Vagina (tissue), 2 donors: ENCODE measurements around the gene TNFRSF18. TPM values are rescaled to one million over a fixed set of nuclear protein-coding genes. Genes with fewer than 3 reads are reported as not detected.

Source experiments
- DNase-seq, 2 donors: peaks; one replicate each; pipeline ENCODE4 v3.0.0-alpha.2; 2017; ENCODE audit errors: extremely low spot score in 2 of 2
- H3K27ac ChIP-seq: fragments of 200-600 bp; sonication (generic); one replicate; pipeline ENCODE4 v1.5.1; 2019
- H3K27me3 ChIP-seq: fragments of 200-600 bp; sonication (generic); one replicate; pipeline ENCODE4 v1.5.1; 2019
- H3K36me3 ChIP-seq, 2 donors: fragments of 200-600 bp; sonication (generic); one replicate each; pipeline ENCODE4 v1.5.1; 2017 to 2019
- H3K4me1 ChIP-seq: fragments of 200-600 bp; sonication (generic); one replicate; pipeline ENCODE4 v1.5.1; 2019
- H3K4me3 ChIP-seq, 2 donors: fragments of 200-600 bp; sonication (generic); 1 replicate in 1 of 2; 2 replicates in 1 of 2; pipeline ENCODE4 v1.5.1; 2016 to 2019
- H3K9me3 ChIP-seq: fragments of 200-600 bp; sonication (generic); one replicate; pipeline ENCODE4 v1.5.1; 2019
- POLR2A ChIP-seq, 2 donors: fragments of 450-650 bp; IDR thresholded peaks; one replicate each; pipeline ENCODE4 v1.6.1; 2017; ENCODE audit warnings: antibody characterized with exemption in 2 of 2, mild to moderate bottlenecking in 2 of 2, moderate library complexity in 2 of 2
- POLR2AphosphoS5 ChIP-seq, 2 donors: sonication (generic); formaldehyde crosslinking; IDR thresholded peaks; one replicate each; pipeline ENCODE4 v1.9.0; 2017; ENCODE audit warnings: antibody characterized with exemption in 2 of 2, mild to moderate bottlenecking in 2 of 2, low read depth in 1 of 2; ENCODE audit not compliant: insufficient read depth in 1 of 2
- intact Hi-C: fragments of 100-400 bp; cut with DNase I; formaldehyde crosslinking; loops from one replicate; pipeline ENCODE4 v1.15.1; 2023
- total RNA-seq: library from RNA; depleted of rRNA; stranded (reverse); fragments of >200 nt; gene quantifications from one replicate; pipeline ENCODE4 v1.2.3, GENCODE V29; 2016
- TF ChIP-seq, protein P1 (sequence below), 3 experiments: fragments of 450-650 bp in 2 of 3; fragments of 200-600 bp in 1 of 3; sonication (generic) in 1 of 3; IDR thresholded peaks; one replicate each; pipeline ENCODE4 v1.5.1; 2017 to 2019; ENCODE audit warnings: antibody characterized with exemption in 3 of 3, mild to moderate bottlenecking in 2 of 3, moderate library complexity in 2 of 3

Gene TNFRSF18
- total RNA-seq, 1 donor from 2014 or later = 4.4 TPM

DNA sequence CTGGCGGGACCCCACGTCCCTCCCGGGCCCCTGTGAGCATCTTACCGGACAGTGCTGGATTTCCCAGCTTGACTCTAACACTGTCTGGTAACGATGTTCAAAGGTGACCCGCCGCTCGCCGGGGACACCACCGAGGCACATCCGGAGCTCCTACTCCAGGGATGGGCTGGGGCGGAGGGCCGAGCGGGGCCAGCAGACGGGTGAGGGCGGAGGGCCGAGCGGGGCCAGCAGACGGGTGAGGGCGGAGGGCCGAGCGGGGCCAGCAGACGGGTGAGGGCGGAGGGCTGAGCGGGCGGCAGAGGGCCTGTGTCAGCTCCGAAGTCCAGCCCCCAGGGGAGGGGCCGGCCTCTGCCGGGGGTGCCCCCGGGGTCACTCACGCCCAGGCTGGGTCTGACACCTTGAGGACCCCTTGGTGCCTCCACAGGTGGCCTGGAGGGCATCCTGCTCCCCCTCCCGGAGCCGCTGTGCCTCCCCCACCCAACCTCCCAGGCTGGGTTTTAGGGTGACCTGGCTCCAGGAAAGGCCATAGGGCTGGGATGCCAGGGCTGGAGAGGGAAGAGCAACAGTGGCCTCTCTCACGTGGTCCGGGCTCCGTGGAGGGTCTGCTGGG lies 38.4 kb downstream of the TNFRSF18 start:
- H3K4me1 ChIP-seq = peaks cover 14% of the 10 kb centered on the region
- H3K4me3 ChIP-seq = no peak overlapping the region
- H3K36me3 ChIP-seq = no peaks in the 10 kb centered on the region
- intact Hi-C loops = no loop called here
- H3K27me3 ChIP-seq = no peaks in the 10 kb centered on the region
- no peak for DNase-seq
- no peak for TF ChIP-seq POLR2A (IDR thresholded peaks at IDR 0.05)
- no peak for TF ChIP-seq POLR2AphosphoS5 (IDR thresholded peaks at IDR 0.05; ENCODE audit: insufficient read depth in 1 of 2, low read depth in 1 of 2)
- TF ChIP-seq, protein P1, sequence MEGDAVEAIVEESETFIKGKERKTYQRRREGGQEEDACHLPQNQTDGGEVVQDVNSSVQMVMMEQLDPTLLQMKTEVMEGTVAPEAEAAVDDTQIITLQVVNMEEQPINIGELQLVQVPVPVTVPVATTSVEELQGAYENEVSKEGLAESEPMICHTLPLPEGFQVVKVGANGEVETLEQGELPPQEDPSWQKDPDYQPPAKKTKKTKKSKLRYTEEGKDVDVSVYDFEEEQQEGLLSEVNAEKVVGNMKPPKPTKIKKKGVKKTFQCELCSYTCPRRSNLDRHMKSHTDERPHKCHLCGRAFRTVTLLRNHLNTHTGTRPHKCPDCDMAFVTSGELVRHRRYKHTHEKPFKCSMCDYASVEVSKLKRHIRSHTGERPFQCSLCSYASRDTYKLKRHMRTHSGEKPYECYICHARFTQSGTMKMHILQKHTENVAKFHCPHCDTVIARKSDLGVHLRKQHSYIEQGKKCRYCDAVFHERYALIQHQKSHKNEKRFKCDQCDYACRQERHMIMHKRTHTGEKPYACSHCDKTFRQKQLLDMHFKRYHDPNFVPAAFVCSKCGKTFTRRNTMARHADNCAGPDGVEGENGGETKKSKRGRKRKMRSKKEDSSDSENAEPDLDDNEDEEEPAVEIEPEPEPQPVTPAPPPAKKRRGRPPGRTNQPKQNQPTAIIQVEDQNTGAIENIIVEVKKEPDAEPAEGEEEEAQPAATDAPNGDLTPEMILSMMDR (IDR thresholded peaks at IDR 0.05) = no peak
- no peak overlapping the region for H3K27ac ChIP-seq
- H3K9me3 ChIP-seq = no peaks in the 10 kb centered on the region

DNA sequence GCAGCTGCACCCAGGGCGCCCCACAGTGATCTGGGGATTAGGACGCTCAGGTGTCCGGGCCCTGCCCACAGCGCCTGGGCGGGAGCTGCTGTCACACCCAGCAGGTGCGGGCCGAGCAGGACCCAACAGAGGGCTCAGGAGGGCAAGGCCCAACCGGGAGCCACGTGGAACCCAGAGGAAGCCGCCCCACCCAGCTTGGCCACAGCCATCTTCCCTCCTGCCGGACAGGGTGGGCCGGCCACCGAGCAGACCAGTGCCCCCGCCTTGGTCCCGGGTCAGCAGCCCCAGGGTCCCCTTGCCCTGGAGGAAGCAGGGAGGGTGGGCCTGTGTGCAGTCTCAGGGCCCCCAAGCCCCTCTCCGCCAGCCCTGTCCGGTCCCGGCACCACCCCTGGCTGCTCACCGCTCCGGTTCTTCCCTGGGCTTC lies 39.0 kb downstream of the TNFRSF18 start:
- Histone ChIP-seq H3K4me3 (no peak overlapping the region), H3K4me1 (peaks cover 14% of the 10 kb centered on the region), H3K27me3 (no peaks in the 10 kb centered on the region)

DNA sequence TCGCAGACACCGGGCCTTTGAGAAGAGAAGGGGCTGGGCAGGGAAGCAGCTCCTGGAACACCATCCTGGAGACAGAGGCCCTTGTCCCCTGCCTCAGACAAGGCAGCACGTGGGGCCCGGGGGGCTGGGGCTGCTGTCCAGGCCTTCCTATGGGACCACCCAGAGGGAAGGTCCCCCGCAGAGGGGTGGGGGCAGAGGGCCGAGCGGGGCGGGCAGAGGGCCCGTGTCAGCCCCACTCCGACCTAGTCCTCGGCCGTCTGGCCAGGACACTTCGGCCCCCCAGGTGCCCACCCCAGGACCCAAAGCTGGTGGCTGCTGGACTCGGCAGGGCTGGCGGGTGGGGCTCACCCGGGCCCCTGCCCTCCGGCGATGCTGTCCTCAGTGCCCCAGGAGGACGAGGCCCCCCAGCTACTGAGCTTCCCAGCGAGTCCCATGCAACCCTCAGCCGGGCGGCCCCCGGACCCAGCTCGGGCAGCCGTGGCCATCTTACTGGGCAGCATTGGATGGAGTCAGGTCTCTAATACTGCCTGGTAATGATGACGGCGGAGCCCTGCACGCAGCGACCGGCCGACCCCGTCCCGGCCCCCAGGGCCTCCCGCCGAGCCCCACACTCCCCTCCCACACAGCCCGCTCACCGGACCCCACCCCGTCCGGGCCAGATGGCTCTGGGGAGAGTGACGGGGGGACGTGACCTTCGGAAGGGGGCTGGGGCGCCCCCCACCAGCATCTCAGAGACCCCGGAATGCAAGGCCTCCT lies 39.6 kb downstream of the TNFRSF18 start:
- intact Hi-C loops = no loop called here
- H3K27ac ChIP-seq = no peak overlapping the region
- H3K36me3 ChIP-seq = no peaks in the 10 kb centered on the region
- no peaks in the 10 kb centered on the region for H3K27me3 ChIP-seq
- DNase-seq = no peak
- peak overlapping the region in 1 of 2 donors; percentile 46 for H3K4me3 ChIP-seq
- TF ChIP-seq, protein P1 (IDR thresholded peaks at IDR 0.05) = no peak
- TF ChIP-seq POLR2AphosphoS5 (IDR thresholded peaks at IDR 0.05; ENCODE audit: insufficient read depth in 1 of 2, low read depth in 1 of 2) (no peak), POLR2A (IDR thresholded peaks at IDR 0.05) (no peak)
- no peaks in the 10 kb centered on the region for H3K9me3 ChIP-seq
- H3K4me1 ChIP-seq = peaks cover 14% of the 10 kb centered on the region

More for the DNA sequence above, 39.0 kb downstream of the TNFRSF18 start:
- TF ChIP-seq POLR2AphosphoS5 (IDR thresholded peaks at IDR 0.05; ENCODE audit: insufficient read depth in 1 of 2, low read depth in 1 of 2) (no peak), POLR2A (IDR thresholded peaks at IDR 0.05) (no peak)
- TF ChIP-seq, protein P1 (IDR thresholded peaks at IDR 0.05) = no peak
- Histone ChIP-seq H3K27ac (no peak overlapping the region), H3K36me3 (no peaks in the 10 kb centered on the region), H3K9me3 (no peaks in the 10 kb centered on the region)
- no peak for DNase-seq
- intact Hi-C loops = no loop called here

DNA sequence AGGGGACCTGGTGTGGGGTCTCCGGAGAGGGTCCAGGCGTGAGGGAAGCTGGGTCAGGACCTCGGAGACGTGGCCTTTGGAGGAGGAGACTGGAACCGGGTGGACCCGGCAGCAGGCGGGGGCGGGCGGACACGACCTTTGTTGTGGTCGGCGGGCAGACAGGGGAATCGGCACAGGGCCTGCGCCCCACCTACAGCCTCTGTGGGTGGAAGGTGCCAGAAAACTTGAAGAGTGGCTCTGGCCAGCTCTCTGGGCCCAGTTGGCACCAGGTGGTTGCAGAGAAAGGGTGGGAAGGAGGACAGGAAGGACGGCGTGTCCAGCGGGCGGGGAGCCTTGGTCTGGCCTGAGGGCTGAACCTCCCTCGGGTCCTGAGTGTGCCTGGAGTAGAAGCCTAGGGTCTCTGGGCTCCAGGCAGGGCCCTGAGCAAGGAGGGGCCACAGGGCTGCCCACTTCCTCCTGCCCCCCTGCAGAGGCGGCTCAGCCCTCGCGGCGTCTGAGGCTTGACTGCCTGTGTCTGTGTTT lies 40.4 kb downstream of the TNFRSF18 start:
- no peaks in the 10 kb centered on the region for H3K9me3 ChIP-seq

More for the DNA sequence above, 40.4 kb downstream of the TNFRSF18 start:
- DNase-seq = no peak
- no peaks in the 10 kb centered on the region for H3K27me3 ChIP-seq
- H3K36me3 ChIP-seq = no peaks in the 10 kb centered on the region
- peak overlapping the region in 1 of 2 donors; percentile 46 for H3K4me3 ChIP-seq
- peaks cover 14% of the 10 kb centered on the region for H3K4me1 ChIP-seq
- no peak overlapping the region for H3K27ac ChIP-seq
- intact Hi-C loops = no loop called here
- TF ChIP-seq POLR2A (IDR thresholded peaks at IDR 0.05) (no peak), POLR2AphosphoS5 (IDR thresholded peaks at IDR 0.05; ENCODE audit: insufficient read depth in 1 of 2, low read depth in 1 of 2) (no peak)
- TF ChIP-seq, protein P1 (IDR thresholded peaks at IDR 0.05) = no peak
